AG09319 (cell line): ENCODE measurements around the gene PNPLA1.

Source experiments
- DNase-seq: peaks from one replicate; pipeline ENCODE4 v3.0.0-alpha.2; 2010; ENCODE audit warnings: low read depth; ENCODE audit errors: extremely low read depth
- TF ChIP-seq, protein P1 (sequence below): IDR thresholded peaks from 2 replicates; pipeline ENCODE4 v1.5.1; 2011; ENCODE audit warnings: low read depth, mild to moderate bottlenecking, inconsistent platforms, low read length, moderate library complexity

Gene PNPLA1

DNA sequence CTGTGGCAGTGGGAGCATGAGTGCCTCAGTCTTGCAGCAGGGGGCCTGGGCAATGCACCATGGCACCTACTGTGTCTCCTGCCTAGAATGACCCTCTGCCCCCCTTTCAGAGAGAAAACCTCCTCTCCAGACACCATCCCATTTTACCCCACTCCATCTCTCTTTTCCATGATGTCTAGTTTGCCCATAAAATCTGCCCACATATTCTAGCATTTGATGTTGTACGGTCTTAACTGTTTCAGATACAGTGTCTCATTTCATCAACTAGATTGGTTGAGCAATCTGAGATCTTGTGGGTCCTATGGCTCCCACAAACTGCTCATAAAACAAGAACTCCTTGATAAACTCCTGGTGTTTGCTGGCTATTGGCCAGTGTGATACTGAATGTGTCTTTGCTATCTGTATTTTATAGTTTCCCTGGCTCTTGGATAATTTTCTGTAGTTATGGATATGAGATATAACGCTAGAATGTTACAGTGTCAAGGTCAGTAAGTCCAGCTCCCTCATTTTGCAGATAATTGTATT is 8.1 kb downstream of the PNPLA1 start:
- no peak for DNase-seq
- TF ChIP-seq, protein P1, sequence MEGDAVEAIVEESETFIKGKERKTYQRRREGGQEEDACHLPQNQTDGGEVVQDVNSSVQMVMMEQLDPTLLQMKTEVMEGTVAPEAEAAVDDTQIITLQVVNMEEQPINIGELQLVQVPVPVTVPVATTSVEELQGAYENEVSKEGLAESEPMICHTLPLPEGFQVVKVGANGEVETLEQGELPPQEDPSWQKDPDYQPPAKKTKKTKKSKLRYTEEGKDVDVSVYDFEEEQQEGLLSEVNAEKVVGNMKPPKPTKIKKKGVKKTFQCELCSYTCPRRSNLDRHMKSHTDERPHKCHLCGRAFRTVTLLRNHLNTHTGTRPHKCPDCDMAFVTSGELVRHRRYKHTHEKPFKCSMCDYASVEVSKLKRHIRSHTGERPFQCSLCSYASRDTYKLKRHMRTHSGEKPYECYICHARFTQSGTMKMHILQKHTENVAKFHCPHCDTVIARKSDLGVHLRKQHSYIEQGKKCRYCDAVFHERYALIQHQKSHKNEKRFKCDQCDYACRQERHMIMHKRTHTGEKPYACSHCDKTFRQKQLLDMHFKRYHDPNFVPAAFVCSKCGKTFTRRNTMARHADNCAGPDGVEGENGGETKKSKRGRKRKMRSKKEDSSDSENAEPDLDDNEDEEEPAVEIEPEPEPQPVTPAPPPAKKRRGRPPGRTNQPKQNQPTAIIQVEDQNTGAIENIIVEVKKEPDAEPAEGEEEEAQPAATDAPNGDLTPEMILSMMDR = no peak

- DNase-seq = no peak
- TF ChIP-seq, protein P1 = no peak
Measured at GRCh38 chr6:36280467-36280866, 10.6 kb downstream of the PNPLA1 start.

DNA sequence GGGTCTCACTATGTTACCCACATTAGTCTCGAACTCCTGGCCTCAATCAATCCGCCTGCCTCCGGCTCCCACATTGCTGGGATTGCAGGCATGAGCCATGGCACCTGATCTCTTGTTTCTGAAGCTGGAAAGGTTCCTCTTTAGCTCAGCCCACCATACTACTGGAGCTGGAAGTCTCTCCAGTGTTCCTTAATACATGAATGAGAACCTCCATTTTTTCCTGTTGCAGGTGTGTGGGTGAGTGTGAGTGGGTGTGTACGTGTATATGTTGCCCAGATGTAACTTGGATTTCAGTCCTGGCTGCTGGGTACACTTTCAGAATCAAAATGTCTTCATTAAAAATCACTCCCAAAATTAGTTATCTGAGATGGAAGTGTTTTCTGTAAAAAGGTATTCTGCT is 11.1 kb downstream of the PNPLA1 start:
- DNase-seq = no peak
- TF ChIP-seq, protein P1 = no peak

DNA sequence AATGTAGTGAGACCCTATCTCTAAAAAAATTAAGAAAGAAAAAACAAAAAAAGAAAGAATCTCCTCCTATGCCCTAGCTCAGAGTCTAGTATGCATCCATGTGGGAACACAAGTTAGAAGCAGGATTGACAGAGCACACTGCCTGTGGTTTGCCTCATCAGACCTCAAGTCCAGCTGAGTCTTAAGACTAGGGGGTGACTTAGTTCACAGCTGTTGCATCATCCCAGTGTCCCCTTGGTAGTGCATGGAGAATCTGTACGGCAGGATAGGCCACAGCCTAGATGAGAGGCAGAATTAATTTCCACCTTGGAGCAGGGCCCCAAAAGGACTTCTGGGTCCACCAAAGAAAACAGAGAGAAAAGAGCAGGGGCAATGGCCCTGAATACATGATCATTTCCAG is 13.7 kb downstream of the PNPLA1 start:
- TF ChIP-seq, protein P1 = no peak
- DNase-seq = no peak

GRCh38 chr6:36284359-36284758 is 14.5 kb downstream of the PNPLA1 start:
- no peak for DNase-seq
- TF ChIP-seq, protein P1 = no peak

DNA sequence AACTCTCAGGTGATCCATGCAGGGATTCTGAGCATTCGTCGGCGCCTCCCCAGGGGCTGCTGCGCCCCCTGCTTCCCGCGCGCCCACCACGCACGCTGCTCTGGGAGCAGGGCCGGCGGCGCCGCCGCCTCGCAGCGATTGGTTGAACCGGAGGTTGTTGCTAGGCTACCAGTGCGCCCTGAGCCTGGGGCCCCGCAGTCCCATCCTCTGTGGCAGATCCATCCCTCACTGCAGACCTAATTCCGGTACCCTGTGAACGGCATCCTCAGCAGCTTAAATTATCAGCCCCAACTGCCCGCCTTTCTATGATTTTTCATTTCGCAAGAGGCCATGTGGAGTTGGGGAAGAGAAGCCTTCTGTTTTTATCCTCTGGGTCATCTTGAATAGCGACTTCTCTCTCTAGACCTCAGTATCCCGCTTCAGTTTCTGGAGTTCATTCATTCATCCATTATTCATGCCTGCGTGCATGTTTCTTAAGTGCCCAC is 15.4 kb downstream of the PNPLA1 start:
- TF ChIP-seq, protein P1 = no peak
- DNase-seq = no peak

- TF ChIP-seq, protein P1 = no peak
- no peak for DNase-seq
Measured at GRCh38 chr6:36285797-36286196, 15.9 kb downstream of the PNPLA1 start.
